K562 (cell line): ENCODE data around the gene PARD3B. TPM values are rescaled to one million over a fixed set of nuclear protein-coding genes. Genes with fewer than 3 reads are reported as not detected.

Experiments
- EGR1 ChIP-seq: fragments of 450-650 bp; conservative IDR thresholded peaks from 2 replicates; pipeline ENCODE4 v1.6.1; 2017; ENCODE audit warnings: mild to moderate bottlenecking
- HNRNPLL ChIP-seq: fragments of 200-400 bp; formaldehyde crosslinking; IDR thresholded peaks from 2 replicates; pipeline ENCODE4 v1.6.1; 2017; ENCODE audit warnings: low read length, low read depth, mild to moderate bottlenecking; ENCODE audit not compliant: poor library complexity, severe bottlenecking
- JUNB ChIP-seq: fragments of 450-650 bp; formaldehyde crosslinking; conservative IDR thresholded peaks from 2 replicates; pipeline ENCODE4 v1.4.0; 2020; ENCODE audit warnings: mild to moderate bottlenecking
- KAT7 ChIP-seq: sonication (generic); formaldehyde crosslinking; IDR thresholded peaks from 2 replicates; pipeline ENCODE4 v1.8.0; 2022; ENCODE audit warnings: missing genetic modification reagents, mild to moderate bottlenecking, borderline replicate concordance
- KLF1 ChIP-seq: fragments of 450-650 bp; IDR thresholded peaks from 2 replicates; pipeline ENCODE4 v1.6.1; 2016; ENCODE audit warnings: missing genetic modification characterization, missing compliant biosample characterization
- KLF6 ChIP-seq: fragments of 250-450 bp; sonication (Bioruptor Pico); IDR thresholded peaks from 2 replicates; pipeline ENCODE4 v1.4.0; 2020; ENCODE audit warnings: mild to moderate bottlenecking, moderate library complexity, borderline replicate concordance
- MTF1 ChIP-seq: fragments of 250-450 bp; sonication (Bioruptor Pico); IDR thresholded peaks from 2 replicates; pipeline ENCODE4 v1.9.0; 2021; ENCODE audit warnings: moderate library complexity, mild to moderate bottlenecking, inconsistent platforms, borderline replicate concordance
- NCOA4 ChIP-seq: fragments of 450-650 bp; IDR thresholded peaks from 2 replicates; pipeline ENCODE4 v1.6.1; 2018; ENCODE audit warnings: mild to moderate bottlenecking; ENCODE audit not compliant: partially characterized antibody
- NFIC ChIP-seq: fragments of 450-650 bp; IDR thresholded peaks from 2 replicates; pipeline ENCODE4 v1.6.1; 2017; ENCODE audit warnings: mild to moderate bottlenecking, inconsistent platforms
- SLC30A9 ChIP-seq: fragments of 250-450 bp; sonication (Bioruptor Pico); IDR thresholded peaks from 2 replicates; pipeline ENCODE4 v1.8.0; 2022; ENCODE audit warnings: mild to moderate bottlenecking, moderate library complexity
- ZNF274 ChIP-seq: IDR thresholded peaks from 2 replicates; pipeline ENCODE4 v1.6.1; 2011; ENCODE audit warnings: low read depth, mild to moderate bottlenecking, low read length, moderate library complexity, borderline replicate concordance
- ZNF311 ChIP-seq: fragments of 250-450 bp; sonication (Bioruptor Pico); IDR thresholded peaks from 2 replicates; pipeline ENCODE4 v1.4.0; 2020; ENCODE audit warnings: mild to moderate bottlenecking, moderate library complexity
- ZNF347 ChIP-seq: fragments of 450-650 bp; formaldehyde crosslinking; IDR thresholded peaks from 2 replicates; pipeline ENCODE4 v1.4.0; 2020; ENCODE audit warnings: low read depth, mild to moderate bottlenecking, moderate library complexity
- polyA plus RNA-seq, 8 experiments: library from polyadenylated mRNA; depleted of rRNA in 4 of 8; stranded (reverse) in 5 of 8; unstranded in 3 of 8; fragments of >200 nt; fragmentation: Nextera tagmentation in 2 of 8; fragmentation: Illumina TruSeq in 1 of 8; extraction: Ambion mirVana in 2 of 8; extraction: Trizol in 1 of 8; gene quantifications; 2 replicates each; pipeline versions ENCODE4 v1.2.1 to v1.2.3, GENCODE V29; 2011 to 2014; ENCODE audit warnings: inconsistent platforms in 1 of 8, missing spikeins in 1 of 8
- total RNA-seq, 7 experiments: library from RNA; depleted of rRNA in 6 of 7; stranded (reverse); fragments of >200 nt in 6 of 7; fragmentation: Illumina TruSeq in 2 of 7; extraction: Trizol in 2 of 7; gene quantifications; 2 replicates each; pipeline versions ENCODE4 v1.2.1 to v1.2.3, GENCODE V29; 2011 to 2021; ENCODE audit warnings: low replicate concordance in 1 of 7
- TF ChIP-seq, protein P1 (sequence below), 2 experiments: IDR thresholded peaks; 2 replicates each; pipeline ENCODE4 v1.6.1; 2012; ENCODE audit warnings: improper control_type of control experiment in 2 of 2, low read depth in 2 of 2, low read length in 2 of 2, borderline replicate concordance in 1 of 2
- TF ChIP-seq, protein P2 (sequence below): fragments of 450-650 bp; IDR thresholded peaks from 2 replicates; pipeline ENCODE4 v1.6.1; 2018; ENCODE audit warnings: mild to moderate bottlenecking, low read depth; ENCODE audit not compliant: partially characterized antibody
- TF ChIP-seq, protein P3 (sequence below): fragments of 450-650 bp; IDR thresholded peaks from 2 replicates; pipeline ENCODE4 v1.6.1; 2016
- TF ChIP-seq, protein P4 (sequence below): fragments of 450-650 bp; formaldehyde crosslinking; IDR thresholded peaks from 2 replicates; pipeline ENCODE4 v1.4.0; 2020; ENCODE audit warnings: mild to moderate bottlenecking, mixed read lengths
- TF ChIP-seq, protein P5 (sequence below), 2 experiments: fragments of 450-650 bp; conservative IDR thresholded peaks; 2 replicates each; pipeline ENCODE4 v1.6.1; 2017; ENCODE audit warnings: mild to moderate bottlenecking in 2 of 2, moderate library complexity in 2 of 2

PARD3B gene
- total and polyA plus RNA-seq, 9 of the 15 experiments (the other 6 are each of a cell fraction or from before 2014, with no cell fraction given), result 0.15 to 3.0 (median 1.1) TPM

DNA sequence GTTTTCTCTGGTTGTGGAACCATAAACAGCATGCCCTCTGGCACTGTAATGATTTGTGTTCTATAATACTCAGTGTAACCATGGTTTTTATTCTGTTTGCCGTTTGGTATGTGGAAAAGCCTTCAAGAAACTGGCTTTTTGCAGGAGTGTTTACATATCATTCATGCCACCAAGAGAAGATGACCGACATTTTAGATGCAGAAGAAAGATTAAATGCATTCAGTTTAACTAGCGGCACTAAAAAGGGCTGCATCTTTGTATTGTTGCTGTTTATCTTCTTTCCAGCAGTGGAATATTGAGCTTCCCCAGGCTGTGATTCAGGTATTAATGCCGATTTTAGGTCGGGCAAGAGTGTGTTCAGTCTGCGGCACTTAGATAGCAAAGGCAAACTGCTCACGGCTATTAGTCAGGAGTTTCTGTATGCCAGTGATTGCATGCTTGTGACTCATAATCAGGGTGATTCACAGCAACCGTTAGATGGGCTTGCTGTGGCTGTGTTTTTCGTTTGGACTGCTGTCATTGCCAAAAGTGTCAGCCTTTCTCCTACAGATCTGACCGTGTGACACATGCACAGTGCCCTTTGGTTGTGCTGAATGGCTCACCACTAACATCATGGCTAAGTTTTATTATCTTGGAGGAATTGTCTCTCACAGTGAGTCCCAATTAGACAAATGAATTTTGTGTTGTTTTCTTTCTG, 479.7 kb downstream of the PARD3B start (continued):
- TF ChIP-seq, protein P1, sequence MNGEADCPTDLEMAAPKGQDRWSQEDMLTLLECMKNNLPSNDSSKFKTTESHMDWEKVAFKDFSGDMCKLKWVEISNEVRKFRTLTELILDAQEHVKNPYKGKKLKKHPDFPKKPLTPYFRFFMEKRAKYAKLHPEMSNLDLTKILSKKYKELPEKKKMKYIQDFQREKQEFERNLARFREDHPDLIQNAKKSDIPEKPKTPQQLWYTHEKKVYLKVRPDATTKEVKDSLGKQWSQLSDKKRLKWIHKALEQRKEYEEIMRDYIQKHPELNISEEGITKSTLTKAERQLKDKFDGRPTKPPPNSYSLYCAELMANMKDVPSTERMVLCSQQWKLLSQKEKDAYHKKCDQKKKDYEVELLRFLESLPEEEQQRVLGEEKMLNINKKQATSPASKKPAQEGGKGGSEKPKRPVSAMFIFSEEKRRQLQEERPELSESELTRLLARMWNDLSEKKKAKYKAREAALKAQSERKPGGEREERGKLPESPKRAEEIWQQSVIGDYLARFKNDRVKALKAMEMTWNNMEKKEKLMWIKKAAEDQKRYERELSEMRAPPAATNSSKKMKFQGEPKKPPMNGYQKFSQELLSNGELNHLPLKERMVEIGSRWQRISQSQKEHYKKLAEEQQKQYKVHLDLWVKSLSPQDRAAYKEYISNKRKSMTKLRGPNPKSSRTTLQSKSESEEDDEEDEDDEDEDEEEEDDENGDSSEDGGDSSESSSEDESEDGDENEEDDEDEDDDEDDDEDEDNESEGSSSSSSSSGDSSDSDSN (IDR thresholded peaks at IDR 0.05; ENCODE audit: borderline replicate concordance in 1 of 2, low read depth in 2 of 2, low read length in 2 of 2), result no peak
- no peak for TF ChIP-seq KLF1 (tag)
- no peak for TF ChIP-seq NCOA4
- TF ChIP-seq JUNB (CRISPR knock-in tag), result peak; percentile 71; the same call in 1 of the 2 replicates
- TF ChIP-seq KLF6 (CRISPR knock-in tag), result no peak
- no peak for TF ChIP-seq SLC30A9 (CRISPR knock-in tag)
- TF ChIP-seq, protein P2, sequence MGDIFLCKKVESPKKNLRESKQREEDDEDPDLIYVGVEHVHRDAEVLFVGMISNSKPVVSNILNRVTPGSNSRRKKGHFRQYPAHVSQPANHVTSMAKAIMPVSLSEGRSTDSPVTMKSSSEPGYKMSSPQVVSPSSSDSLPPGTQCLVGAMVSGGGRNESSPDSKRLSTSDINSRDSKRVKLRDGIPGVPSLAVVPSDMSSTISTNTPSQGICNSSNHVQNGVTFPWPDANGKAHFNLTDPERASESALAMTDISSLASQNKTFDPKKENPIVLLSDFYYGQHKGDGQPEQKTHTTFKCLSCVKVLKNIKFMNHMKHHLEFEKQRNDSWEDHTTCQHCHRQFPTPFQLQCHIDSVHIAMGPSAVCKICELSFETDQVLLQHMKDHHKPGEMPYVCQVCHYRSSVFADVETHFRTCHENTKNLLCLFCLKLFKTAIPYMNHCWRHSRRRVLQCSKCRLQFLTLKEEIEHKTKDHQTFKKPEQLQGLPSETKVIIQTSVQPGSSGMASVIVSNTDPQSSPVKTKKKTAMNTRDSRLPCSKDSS, result no peak
- no peak for TF ChIP-seq HNRNPLL
- TF ChIP-seq ZNF311, result no peak
- no peak for TF ChIP-seq KAT7 (CRISPR knock-in tag)
- TF ChIP-seq ZNF347 (CRISPR knock-in tag), result no peak
- no peak for TF ChIP-seq MTF1 (CRISPR knock-in tag)
- TF ChIP-seq, protein P3, sequence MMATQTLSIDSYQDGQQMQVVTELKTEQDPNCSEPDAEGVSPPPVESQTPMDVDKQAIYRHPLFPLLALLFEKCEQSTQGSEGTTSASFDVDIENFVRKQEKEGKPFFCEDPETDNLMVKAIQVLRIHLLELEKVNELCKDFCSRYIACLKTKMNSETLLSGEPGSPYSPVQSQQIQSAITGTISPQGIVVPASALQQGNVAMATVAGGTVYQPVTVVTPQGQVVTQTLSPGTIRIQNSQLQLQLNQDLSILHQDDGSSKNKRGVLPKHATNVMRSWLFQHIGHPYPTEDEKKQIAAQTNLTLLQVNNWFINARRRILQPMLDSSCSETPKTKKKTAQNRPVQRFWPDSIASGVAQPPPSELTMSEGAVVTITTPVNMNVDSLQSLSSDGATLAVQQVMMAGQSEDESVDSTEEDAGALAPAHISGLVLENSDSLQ, result peak; percentile 59
- TF ChIP-seq, protein P4, sequence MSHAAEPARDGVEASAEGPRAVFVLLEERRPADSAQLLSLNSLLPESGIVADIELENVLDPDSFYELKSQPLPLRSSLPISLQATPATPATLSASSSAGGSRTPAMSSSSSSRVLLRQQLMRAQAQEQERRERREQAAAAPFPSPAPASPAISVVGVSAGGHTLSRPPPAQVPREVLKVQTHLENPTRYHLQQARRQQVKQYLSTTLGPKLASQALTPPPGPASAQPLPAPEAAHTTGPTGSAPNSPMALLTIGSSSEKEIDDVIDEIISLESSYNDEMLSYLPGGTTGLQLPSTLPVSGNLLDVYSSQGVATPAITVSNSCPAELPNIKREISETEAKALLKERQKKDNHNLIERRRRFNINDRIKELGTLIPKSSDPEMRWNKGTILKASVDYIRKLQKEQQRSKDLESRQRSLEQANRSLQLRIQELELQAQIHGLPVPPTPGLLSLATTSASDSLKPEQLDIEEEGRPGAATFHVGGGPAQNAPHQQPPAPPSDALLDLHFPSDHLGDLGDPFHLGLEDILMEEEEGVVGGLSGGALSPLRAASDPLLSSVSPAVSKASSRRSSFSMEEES (CRISPR knock-in tag), result no peak
- 0 out of 2 replicates have a peak, but pooled peaks have one; percentile 16 for TF ChIP-seq ZNF274
- TF ChIP-seq, protein P5, sequence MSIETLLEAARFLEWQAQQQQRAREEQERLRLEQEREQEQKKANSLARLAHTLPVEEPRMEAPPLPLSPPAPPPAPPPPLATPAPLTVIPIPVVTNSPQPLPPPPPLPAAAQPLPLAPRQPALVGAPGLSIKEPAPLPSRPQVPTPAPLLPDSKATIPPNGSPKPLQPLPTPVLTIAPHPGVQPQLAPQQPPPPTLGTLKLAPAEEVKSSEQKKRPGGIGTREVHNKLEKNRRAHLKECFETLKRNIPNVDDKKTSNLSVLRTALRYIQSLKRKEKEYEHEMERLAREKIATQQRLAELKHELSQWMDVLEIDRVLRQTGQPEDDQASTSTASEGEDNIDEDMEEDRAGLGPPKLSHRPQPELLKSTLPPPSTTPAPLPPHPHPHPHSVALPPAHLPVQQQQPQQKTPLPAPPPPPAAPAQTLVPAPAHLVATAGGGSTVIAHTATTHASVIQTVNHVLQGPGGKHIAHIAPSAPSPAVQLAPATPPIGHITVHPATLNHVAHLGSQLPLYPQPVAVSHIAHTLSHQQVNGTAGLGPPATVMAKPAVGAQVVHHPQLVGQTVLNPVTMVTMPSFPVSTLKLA (conservative IDR thresholded peaks at IDR 0.05), result peak in 1 of 2 experiments; percentile 74; a peak in 2 of 4 replicates
- TF ChIP-seq NFIC, result peak; percentile 85
- no peak for TF ChIP-seq EGR1
